OCI-LY3 (cell line): ENCODE data around the gene THUMPD2.

Experiments used
- CTCF ChIP-seq: fragments of 200-600, 300-600 bp; sonication (generic); IDR thresholded peaks from 2 replicates; pipeline ENCODE4 v1.5.1; 2014; ENCODE audit warnings: antibody characterized with exemption, low read length, low read depth
- EZH2phosphoT487 ChIP-seq: fragments of 200-600 bp; shearing (Covaris generic); IDR thresholded peaks from 2 replicates; pipeline ENCODE4 v1.6.1; 2018; ENCODE audit warnings: antibody characterized with exemption, mixed run types, low read depth

- no peak for TF ChIP-seq CTCF
- TF ChIP-seq EZH2phosphoT487 = no peak
Observed at GRCh38 chr2:39816428-39816827, 37.4 kb upstream of the THUMPD2 start.
